T-helper 1 cell (primary cell): ENCODE data around the gene SS18.
"Not testable (repeated sequence)": the region's sequence is repeated elsewhere in the genome, so short reads cannot be mapped to it uniquely, and the experiment has no call there.

ENCODE experiments used
- DNase-seq, 5 donors: peaks; one replicate each; pipeline ENCODE4 v3.0.0-alpha.2; 2012 to 2020
- total RNA-seq, 4 donors: gene quantifications; one replicate each; lab custom pipeline; 2026; lab: John Stamatoyannopoulos, UW

SS18 gene, protein sequence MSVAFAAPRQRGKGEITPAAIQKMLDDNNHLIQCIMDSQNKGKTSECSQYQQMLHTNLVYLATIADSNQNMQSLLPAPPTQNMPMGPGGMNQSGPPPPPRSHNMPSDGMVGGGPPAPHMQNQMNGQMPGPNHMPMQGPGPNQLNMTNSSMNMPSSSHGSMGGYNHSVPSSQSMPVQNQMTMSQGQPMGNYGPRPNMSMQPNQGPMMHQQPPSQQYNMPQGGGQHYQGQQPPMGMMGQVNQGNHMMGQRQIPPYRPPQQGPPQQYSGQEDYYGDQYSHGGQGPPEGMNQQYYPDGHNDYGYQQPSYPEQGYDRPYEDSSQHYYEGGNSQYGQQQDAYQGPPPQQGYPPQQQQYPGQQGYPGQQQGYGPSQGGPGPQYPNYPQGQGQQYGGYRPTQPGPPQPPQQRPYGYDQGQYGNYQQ
- 65.2 to 79.7 (median 73.4) reads per million in 4 donors for total RNA-seq

DNA sequence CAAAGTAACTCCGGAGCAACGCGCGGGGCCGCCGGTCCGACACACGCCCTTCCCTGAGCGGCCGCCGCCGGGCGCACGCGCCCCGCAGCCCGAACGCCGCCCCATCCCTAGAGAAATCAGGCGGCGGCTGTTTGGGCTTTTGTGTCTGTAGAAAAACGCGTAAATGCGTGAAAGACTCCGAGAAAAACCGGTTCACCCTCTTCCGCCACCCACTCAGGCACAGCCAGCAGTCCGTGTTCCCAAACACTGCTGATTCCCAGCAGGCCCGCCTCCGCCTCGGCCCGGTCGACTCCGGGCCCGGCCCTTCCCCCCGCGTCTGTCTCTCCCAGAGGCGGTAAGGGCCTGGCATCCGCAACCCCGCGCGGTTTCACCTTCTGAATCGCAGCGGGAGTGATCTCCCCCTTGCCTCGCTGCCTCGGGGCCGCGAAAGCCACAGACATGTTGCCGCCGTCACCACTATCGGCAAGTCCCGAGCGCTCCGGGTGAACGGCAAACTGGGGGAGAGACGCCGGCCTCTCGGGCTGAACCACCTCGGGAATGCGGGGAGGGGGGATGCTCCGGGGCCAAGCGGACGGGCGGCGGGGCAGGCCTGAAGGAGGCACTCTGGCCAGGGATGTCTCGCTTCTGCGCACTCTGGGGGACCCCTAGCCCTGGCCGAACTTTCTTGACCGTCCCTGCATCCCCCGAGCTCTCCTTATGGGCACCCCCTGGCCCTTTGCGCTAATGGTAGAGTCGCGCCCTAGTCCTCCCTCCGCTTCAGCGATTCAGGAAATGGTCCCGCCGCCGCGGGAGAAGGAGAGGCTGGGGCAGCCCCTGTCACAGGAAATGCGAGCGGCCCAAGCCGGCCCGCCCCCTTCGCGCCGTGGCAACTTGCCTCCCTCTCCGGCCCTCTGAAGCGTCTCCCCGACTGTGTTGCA is at the start of gene SS18:
TSS of gene SS18 (minus strand) at position 484 of the 917 bp plus-strand sequence. CDS start at position 440, 44 bp downstream.
- DNase-seq: peak; percentile 82 to 94 (median 85)

DNA sequence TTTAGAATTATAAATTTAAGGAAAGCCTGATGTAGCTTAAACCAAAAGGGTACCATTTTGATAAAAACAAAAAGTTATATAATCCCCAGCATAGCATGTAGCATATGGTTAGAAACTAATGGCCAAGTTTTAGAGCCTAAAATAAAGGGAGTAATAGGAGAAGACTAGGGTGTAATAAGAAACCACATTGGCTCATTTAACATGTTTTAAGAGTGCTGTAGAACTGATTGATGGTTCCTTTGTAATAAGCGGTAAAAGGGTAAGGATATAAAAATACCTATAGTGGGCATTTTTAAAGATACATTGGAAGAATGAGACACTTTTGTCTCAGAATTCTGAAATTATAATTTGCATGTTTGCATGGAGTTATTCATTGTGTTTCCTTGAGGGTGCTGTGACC is 45.1 kb upstream of the SS18 start:
- DNase-seq: no peak

DNA sequence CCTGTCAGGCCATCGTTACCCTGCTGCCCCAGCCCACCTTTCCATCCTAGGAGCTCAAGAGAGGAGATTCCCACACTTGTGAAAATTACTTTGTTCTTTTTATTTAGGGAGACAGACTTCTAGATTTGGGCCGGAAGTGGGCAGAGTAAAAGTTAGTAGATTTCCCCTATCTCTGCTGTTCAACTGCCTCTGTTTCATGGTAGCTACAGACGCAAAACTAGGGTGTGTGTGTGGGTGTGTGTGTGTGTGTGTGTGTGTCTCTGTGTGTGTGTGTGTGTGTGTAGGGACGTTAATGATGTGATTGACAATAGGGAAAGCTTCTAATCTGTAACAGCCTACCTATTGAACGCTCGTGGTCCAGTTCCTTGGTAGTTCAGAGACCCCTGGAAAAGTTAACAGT is 43.7 kb upstream of the SS18 start:
- peak in 1 of 5 donors; percentile 1 for DNase-seq

DNA sequence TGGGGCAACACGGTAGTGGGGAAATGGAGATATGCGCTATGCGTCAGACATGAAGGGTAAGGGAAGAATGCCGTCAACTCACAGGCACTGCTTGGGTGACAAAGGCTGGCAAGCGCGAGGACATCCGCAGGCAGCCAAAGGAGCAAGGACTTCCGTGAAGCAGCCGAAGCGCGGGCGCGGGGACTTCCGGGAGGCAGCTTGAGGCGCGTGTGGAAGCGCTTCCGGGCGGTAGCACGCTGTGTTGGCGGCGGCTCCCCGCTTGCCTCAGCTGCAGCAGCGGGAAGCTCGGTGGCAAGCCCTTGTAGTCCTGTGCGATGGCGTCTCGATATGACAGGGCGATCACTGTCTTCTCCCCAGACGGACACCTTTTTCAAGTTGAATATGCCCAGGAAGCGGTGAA is 43.2 kb upstream of the SS18 start, which contains the start of gene PSMA8:
TSS of gene PSMA8 (plus strand) at position 218 of the 400 bp plus-strand sequence. CDS start at position 315, 97 bp downstream.
- DNase-seq: peak; percentile 24 to 66 (median 40)

DNA sequence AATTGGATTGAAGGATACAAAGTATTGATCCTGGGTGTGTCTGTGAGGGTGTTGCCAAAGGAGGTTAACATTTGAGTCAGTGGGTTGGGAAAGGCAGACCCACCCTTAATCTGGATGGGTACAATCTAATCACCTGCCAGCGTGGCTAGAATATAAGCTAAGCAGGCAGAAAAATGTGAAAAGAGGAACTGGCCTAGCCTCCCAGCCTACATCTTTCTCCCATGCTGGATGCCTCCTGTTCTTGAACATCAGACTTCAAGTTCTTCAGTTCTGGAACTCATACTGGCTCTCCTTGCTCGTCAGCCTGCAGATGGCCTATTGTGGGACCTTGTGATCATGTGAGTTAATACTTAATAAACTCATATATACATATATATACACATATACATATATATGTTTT is 37.8 kb upstream of the SS18 start:
- not testable (repeated sequence) for DNase-seq

DNA sequence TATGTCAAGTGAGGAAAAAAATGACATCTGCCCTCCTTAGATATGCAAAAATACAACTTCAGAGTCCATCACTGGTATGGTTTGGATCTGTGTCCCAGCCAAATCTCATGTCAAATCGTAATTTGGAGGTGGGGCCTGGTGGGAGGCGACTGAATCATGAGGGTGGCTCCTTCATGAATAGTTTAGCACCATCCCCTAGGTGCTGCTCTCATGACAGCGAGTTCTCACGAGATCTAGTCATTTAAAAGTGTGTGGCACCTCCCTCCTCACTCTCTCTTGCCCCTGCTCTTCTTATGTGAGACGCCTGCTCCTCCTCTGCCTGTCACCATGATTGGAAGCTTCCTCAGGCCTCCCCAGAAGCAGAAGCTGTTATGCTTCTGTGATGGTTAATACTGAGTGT is 37.4 kb upstream of the SS18 start:
- no peak for DNase-seq

DNA sequence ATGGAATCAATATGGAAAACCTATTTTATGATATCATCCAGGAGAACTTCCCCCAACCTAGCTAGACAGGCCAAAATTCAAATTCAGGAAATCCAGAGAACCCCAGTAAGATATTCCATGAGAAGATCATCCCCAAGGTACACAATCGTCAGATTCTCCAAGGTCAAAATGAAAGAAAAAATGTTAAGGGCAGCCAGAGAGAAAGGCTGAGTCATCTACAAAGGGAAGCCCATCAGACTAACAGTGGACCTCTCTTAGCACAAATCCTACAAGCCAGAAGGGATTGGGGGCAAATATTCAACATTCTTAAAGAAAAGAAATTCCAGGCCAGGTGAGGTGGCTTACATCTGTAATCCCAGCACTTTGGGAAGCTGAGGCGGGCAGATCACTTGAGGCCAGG is 31.6 kb upstream of the SS18 start:
- DNase-seq: not testable (repeated sequence)

DNA sequence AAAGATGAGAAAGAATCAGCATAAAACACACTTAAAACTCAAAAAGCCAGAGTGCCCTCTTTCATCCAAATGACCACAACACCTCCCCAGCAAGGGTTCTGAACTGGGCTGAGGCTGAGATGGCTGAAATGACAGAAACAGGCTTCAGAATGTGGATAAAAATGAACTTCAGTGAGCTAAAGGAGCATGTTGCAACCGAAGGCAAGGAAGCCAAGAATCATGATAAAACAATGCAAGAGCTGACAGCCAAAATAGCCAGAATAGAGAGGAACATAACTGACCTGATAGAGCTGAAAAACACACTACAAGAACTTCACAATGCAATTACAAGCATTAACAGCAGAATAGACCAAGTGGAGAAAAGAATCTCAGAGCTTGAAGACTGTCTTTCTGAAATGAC is 31.1 kb upstream of the SS18 start:
- DNase-seq: no peak

DNA sequence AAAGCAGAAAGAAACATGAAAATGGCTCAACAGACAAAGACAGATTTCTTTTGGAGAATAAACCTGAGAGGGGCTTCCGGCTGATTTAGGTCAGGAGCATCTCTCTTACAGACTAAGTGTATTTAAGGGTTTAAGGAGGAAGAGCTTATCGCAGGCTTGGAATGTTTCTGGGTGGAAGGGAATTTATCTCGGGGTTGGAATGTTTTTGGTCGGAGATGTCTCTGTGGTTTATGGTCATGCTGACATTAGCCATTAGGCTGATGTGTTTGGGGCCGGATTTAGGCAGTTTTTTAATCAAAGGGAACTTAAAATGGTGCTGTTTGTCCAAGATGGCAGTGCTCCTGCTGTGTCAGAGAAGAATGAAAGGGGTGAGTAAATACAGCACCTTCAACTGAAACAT is 28.8 kb upstream of the SS18 start:
- no peak for DNase-seq

DNA sequence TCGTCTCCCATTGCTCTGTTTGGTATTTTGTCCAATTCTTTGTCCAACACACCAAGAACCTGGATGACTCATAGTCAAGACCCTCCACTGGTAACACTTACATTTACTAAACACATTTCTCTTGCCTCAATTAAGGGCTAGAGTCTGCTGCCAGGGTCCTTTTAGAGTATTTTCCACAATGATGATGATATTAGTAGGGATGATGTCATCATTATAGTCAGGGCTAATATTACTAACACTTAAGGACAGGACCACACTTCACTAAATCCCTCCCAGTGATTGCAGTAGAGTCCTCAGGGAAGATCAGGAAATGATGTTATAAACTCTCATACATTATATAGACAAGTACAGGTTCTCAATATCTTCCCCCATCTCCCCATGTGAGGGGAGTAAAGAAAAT is 13.6 kb upstream of the SS18 start:
- DNase-seq: no peak

DNA sequence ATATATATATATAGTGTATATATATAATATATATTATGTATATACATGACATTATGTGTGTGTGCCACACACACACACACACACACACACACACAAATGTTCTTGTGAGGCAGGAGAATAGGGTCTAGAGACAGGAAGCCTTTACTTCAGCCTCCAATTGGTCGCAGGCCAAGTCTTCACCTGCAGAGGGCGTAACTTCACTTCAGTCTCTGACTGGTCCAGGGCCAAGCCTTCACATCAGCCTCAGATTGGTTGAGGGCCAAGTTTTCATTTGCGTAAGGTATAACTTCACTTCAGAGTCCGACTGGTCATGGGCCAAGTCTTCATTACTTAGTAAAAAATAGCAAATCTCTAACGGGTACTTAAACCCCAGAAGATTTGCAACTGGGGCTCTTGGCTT is 13.2 kb upstream of the SS18 start:
- DNase-seq: peak in 2 of 5 donors; percentile 11 to 25

DNA sequence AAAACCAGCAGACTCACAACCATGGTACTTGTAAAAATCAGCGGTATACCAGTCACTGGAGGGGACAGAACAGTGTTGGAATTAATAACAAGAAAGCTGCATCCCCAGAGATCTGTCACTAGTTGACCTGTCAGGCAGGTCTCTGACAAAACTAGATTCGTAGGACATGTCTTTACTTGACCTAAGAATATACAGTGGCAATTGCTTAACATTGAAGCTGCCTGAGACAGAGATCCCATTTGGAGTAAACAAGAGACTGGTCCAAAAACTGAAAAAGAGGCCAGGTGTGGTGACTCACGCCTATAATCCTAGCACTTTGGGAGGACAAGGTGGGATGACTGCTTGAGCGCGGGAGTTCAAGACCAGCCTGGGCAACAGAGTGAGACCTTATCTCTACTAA is 7.2 kb upstream of the SS18 start:
- DNase-seq: no peak

DNA sequence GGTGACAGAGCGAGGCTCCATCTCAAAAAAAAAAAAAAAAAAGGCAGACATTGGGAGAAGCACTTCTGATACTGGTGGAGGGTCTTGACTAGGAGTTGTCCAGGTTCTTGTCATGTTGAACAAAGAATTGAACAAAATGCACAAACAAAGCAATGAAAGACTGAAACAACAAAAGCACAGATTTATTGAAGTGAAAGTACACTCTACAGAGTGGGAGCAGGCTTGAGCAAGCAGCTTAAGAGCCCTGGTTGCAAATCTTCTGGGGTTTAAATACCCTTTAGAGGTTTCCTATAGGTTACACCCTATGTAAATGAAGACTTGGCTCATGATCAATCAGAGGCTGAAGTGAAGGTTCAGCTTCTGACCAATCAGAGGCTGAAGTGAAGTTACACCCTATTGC is 6.4 kb upstream of the SS18 start:
- DNase-seq: no peak

DNA sequence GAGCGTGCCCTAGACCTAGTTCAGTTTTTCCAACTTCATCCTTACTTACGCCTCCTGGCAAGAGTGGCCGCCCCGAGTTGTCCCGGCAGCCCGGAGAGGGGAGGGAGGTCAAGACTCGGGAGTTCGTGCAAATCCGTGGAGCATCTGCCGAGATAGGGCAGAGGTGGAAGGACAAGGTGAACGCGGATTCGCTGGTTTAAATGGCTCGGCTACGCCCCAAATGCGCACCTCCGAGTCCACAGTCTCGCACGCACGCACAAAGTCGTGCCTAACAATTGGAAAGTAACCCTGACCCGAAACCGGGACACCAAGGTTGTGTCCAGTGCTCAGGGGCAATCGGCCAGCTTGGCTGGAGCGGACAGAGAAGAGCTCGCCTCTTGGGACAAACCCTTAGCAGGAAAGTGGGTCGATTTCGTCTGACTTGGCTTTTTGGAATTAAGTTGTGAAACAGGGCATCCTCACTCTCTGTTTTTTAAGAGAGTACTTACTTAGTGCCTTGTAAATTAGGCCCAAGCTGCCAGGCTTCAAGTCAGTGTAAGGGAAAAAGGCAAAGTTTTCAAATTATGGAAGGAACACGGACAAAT is 726 bp upstream of the SS18 start:
- no peak for DNase-seq

DNA sequence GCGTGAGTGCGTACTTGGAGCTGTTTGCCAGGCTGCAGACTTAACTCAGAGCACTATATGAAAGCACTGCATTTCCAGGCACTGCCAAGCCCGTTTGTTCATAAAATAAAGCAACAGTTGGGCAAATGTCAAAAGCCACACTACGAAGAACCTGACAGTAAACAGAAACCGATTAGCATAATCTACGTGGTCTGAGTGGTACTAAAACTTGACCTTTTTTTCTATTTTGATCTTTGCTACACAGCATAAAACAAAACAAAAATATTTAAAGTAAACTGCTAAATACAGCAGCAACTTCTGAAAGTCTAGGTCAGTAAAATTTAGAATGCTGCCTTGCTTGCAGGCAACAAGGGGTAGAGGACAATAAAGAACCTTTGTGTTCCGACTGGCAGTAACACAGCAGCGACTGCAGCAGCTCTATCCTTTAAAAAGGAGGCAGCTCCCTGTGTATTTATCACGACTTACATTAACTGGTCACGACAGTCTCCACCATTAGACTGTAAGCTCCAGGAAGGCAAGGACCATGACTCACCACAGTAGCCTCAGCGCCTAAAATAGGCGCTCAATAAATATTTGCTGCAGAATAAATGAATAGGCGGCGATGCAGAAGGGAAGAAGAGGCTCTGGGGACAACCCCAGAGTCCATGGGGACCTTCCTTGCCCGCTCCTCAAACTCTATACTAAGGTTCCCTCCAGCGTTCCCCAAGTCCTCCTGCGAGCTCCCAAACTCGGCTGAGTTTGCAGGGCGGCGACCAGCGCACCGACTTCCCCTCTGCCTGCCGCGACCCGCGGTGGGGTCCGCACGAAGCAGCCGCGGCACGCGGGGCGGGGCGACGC is 902 bp downstream of the SS18 start:
- DNase-seq: peak in 1 of 5 donors; percentile 36

DNA sequence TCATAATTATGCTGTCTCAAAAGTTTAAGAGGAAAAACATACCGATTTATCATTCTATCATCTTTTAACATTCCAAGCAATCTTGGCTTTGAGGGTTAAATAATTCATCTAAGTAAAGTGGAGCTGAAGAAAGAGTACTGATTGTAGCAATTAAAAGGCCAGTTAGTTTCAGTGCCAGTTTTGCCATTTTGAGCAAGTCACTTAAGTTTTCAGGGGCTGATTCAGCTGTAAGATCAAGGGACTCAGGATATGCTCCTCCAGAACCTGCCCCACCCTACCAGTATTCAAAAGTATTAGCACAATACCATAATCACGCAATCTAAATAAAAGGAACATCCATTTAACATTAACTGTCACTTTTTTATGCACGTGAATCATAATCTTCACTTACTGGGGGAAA is 1.9 kb downstream of the SS18 start:
- DNase-seq: no peak

DNA sequence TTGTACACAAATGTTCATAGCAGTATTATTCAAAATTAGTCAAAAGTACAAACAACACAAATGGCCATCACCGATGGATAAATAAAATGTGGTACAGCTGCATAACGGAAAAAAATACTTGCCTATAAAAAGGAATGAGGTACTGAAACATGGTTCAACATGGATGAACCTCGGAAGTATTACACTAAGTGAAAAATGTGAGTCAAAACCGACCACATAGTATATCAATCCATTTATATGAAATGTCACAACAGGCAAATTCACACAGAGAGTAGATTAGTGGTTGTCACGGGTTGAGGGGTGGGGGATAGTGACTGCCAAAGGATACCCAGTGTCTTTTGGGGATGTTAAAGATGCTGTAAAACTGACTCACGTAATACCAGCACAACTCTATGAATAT is 3.5 kb downstream of the SS18 start:
- no peak for DNase-seq

DNA sequence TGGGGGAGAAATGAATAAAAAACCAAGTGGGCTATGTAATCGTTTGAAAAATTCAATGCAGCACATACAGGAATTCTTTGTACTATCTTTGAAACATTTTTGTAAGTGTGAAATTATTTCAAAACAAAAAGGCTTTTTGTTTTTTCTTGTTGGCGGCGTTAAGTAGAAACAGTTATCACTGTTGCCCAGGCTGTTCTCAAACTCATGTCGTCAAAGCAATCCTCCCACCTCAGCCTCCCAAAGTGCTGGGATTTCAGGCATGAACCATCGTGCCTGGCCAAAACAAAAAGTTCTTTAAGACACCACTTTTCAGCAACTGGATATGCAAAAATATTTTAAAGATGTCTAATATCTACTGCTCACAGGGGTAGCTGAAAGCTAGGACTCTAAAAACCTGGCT is 5.4 kb downstream of the SS18 start:
- no peak for DNase-seq

DNA sequence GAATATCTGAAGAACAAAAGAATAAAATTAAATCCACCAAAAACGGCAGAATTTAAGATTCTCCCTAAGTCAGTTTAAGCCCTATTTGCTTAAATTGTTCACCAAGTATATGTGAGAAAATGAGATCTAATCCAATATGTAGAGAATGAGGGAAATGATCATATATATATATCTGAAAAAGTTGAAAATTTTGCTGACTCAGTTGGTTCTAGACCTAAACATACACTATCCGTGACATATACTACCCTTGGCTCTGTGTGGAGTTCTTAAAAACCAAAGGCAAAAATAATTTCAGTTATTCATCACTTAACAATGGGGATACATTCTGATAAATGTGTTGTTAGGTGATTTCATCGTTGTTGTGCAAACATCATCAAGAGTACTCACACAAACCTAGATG is 7.3 kb downstream of the SS18 start:
- no peak for DNase-seq

DNA sequence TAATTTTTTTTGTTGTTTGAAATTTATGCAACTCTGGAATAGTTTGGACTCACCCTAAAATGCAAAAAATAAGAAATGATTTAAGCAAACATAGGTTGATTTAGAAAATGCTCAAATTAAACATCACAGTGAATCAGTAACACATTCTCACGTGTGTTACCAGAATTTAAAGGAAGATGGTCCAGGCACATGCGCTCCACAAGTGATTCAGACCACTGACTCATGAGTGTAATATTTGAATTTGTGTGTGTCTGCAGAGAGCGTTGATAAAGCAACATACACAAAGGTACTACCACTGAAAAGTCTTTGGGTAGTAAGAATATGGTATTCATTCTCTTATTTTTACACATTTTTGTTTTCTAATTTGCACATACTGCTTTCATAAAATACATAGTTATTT is 7.9 kb downstream of the SS18 start:
- DNase-seq: no peak

DNA sequence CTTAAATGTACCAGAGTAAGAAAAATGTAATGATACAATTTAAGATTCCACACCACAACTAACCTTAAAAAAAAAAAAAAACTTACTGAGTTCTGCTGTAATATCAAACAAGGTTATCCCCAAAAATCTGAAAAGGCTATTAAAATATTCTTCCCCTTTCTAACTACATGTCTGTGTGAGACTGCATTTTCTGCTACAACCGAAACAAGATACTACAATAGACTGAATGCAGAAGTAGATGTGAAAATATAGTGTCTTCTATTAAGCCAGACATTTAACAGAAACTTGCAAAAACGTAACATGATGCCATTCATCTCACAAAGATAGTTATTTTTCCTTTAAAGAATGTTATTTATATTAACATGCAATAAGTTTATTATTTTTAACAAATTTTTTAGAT is 16.2 kb downstream of the SS18 start:
- DNase-seq: no peak

DNA sequence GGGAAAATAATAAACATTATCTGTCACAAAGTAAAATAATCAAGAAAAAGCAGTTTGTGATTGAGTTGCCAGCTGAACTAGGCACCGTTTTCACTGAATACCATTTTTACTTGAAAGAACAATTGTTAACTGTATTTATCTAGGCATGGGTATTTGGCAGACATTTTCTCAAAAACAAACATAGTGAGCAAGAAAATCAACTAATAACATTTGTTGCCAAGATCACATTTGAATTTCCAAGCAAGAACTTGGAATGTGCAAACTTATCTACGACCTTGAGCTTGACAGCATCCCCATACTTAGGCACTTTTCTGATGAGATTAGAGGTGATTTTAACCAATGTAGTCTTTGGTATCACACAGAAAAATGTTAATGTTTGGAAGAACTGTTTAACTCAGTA is 16.7 kb downstream of the SS18 start:
- DNase-seq: no peak
